Activated CD4-positive, alpha-beta T cell treated with anti-CD3 and anti-CD28 coated beads for 4 hours (primary cell): ENCODE data around the gene CD6.
A peak's percentile ranks its signal among the peaks of the same experiment; 100 is the strongest.

ENCODE experiments used
- DNase-seq, 2 donors: peaks; one replicate each; pipeline ENCODE4 v3.0.0-alpha.2; 2020

CD6 gene

DNA sequence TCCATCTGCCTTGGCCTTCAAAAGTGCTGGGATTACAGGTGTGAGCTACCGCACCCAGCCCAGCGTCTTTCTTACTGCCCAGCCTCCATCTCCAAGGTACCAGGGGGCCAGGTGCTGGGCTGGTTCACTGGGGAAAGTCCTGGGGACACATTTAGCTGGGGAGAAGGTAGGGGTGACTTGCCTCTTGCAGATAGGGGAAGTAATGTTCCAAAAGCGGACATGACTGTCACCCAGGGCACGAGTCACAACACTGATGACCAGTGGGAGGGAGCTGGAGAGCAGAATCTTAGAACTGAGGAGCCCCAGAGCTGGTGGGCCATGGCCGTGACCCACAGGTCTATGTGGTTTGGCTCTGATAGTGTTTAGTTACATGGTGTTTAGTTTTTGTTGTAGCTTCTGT is 17.1 kb upstream of the CD6 start:
- DNase-seq: no peak

DNA sequence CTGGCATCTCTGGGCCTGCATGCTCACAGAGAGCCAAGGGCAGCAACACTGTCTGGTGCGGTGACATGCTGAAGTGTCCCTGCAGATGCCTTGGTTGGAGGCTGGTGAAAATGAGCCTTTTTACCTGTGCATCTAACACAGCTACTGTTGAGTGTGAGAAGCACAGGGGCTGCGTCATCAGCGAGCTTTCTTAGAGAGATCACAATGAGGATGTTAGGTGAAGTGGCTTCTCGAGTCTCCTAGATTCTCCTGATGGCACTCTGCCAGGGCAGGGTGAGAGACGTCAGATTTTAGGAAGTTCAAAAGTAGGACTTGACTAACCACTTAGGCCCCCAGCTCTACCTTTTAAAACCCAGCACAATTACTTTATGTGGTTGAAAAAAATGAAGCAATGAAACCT is 15.9 kb upstream of the CD6 start:
- no peak for DNase-seq

DNA sequence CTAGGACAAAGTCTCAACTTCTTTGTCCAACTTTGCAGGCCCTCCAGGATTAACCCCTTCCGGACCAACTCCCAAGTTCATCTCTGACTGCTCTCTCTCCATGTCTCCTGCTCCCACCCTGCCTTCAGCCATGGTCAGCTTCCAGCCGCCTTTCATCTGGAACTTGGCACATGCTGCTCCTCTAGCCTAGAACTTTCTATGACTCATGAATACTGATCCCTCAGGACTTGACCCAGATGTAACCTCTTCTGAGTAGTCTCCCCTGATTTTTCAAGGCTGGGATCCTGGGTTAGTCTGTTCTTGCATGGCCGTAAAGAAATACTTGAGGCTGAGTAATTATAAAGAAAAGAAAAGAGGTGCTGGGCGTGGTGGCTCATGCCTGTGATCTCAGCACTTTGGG is 14.3 kb upstream of the CD6 start:
- no peak for DNase-seq

DNA sequence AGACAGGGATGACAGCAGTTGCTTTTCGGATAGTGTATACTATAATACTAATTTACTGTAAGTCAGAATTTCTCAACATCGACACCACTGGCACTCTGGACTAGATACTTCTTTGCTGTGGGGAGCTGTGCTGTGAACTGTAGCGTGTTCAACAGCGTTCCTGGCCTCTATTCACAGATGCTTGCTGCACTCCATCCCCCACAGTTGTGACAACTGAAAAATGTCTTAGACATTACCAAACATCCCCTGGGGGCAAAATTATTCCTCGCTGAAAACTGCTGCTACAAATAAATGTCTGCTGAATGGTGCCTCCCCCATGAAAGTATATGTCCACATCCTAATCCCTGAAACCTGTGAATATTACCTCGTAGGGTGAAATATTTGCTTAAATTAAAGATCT is 12.0 kb upstream of the CD6 start:
- DNase-seq: no peak

DNA sequence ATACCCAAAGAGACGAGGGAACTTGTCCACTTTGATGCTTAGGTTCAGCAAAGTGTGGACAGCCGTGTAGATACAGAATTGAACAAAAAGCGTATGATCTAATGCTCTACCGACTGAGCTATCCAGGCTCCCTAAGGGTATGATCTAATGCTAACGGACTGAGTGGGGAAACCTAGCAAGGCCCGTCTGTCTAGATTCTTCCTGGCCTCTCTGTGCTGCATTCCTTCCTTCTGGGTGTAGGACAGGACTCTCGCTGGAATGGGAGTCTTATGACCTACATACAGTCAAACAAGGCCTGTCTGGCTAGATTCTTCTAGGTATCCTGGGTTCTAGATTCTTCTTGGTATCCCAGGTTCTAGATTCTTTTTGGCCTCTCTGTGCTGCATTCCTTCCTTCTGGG is 11.1 kb upstream of the CD6 start:
- DNase-seq: no peak

DNA sequence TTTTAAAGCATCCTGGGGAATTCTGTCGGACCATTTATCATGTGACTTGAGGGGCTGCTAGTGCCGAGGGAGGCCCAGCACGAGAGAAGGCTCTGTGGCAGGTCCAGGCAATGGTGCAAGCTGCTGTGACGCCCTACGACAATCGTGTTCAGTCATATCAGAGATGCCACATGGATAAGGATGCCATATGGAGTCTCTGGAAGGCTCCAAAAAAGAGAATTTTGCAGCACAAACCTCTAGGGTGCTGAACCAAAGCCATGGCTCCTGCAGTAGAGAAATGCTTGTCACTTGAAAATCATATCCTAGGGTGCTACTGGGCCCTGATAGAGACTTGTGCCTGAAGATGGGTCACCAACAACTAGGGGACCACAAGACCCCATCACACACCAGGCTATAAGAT is 6.7 kb upstream of the CD6 start:
- no peak for DNase-seq

DNA sequence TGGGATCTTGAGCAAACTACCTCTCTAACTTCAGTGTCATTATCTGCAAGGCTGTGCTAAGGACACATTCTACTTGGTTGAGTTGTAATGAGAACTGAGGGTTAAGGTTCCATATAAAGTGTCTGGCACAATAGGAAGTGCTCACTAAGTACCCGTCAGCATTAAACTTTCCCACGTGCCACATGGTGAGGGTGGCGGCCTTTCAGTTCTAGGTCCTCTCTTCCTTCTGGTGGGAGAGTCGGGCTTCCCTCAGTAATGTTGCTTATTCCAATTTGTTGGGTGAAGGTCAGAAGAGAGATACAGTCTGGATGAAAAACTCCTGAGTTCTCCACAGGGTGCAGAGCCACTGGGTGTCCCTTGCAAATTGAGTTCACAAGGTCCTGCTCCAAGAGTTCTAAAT is 4.6 kb upstream of the CD6 start:
- no peak for DNase-seq

DNA sequence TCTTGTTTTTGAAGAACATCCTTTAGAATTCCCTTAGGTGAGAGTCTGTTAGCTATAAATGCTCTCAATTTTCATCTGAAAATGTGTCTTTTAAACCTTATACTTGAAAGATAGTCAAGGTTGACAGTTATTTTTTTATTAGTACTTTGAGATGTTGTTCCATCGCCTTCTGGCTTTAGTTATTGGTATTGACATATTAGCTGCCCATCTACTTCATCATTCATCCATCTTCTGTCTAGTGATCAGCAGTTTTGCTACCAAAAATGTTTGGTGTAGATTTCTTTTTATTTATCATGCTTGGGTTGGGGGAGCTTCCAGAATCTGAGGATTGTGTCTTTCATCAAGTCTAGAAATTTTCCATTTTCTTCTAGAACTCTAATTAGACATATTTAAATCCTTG is 3.3 kb upstream of the CD6 start:
- no peak for DNase-seq

DNA sequence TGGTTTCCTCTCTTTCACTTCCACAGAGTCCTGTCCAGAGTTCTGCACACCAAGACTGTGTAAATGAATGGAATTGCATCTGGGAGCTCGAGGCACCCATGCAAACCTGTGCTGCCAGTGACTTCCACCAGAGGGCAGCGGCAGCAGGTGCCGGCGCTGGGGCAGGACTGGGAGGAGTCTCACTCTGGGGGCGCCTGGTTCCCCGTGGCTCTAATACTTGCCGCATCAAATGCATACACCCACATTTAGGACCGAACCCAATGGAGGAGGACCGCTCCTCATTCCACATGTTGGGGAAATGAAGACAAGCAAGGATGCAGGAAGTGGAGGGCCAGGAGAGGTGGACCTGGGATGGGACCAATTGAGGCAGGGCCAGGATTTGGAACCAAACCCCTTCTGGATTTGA is 1.1 kb upstream of the CD6 start:
- DNase-seq: peak; percentile 81 to 85

DNA sequence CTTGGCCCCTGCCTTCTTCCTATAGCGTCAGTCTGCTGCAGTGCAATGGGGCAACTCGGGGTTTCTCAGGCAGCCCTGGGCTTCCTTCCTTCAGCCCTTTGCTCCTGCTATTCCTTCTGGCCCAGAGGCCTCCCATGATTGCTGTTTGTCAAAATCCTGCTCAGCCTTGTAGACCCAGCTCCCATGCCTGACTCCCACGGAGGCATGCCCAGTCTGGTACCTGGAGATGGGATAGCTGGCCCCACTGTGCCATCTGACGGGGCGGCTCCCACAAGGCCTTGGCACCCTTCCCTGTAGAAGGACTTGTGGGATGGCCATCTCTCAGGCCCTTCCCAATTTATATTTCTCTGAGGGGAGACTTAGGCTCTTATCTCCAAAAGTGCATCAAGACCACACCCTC is 590 bp upstream of the CD6 start:
- no peak for DNase-seq

DNA sequence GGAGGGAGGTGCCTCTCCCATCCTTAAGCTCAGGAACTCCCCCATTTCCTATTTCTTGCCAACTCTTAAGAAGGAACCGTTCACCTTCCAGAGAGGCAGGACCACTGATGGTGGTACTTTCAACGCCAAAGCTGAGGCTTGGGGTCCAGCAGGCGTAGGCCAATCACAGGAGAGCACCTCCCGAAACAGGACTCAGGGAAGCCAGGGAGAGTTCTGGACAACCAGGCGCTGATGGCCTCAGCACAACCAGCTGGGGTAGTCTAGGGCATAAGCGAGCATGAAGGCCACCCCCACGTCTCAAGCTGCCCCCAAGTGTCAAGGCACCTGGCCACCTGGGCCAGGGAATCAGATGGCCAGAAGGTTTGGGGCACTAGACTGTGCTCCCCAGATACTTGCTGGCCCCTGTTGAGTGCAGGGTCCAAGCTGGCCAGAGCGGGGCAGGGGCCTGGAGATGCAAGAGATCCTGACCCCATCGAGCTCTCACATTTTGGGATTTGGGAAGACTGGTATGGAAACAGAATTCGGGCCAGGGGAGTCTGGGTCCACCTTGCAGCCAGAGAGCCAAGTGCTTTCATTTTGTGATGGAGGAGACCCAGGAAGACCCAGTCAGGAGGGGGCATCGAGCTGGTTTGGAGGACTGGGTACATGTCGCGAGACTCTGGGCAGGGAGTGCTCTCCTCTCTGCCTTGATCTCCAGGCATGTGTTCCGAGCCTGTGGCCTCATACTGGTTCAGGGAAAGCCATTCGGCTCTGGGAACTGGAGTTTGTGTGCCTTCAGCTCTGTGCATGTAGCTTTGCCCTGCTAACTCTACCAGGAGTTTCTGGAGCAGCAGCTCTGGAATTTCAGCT is 926 bp downstream of the CD6 start:
- peak in 1 of 2 donors; percentile 24 for DNase-seq

DNA sequence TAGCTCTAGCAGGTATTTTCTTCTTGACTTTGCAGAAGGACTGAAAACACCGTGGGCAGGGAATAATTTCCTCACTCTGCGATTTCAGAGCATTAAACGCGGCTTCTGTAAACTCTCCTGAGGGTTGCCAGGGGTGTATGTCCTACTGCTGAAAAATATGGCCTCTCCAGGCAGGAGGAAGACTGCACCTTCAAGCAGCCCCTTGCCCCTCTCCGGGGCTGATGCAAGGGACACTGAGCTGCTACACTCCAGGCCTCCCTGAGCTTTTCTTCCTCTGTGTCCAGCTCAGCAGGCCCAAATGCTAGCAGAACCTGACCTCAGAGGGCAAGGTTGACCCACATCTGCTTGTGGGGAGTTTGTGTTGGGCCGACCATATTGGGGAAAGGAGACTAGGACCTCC is 2.2 kb downstream of the CD6 start:
- peak in 1 of 2 donors; percentile 13 for DNase-seq

DNA sequence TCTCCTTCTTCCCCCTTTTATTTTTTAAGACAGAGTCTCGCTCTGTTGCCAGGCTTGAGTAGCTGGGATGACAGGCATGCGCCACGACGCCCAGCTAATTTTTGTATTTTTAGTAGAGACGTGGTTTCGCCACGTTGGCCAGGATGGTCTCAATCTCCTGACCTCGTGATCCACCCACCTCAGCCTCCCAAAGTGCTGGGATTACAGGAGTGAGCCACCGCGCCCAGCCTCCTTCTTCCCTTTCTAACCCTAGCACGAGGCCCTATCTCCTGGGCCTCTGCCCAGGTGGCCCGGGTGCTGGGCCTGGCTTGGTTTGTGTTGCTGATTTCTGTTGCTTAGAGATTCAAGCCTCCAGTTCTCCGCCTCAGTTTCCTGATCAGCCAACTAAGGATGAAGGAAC is 2.8 kb downstream of the CD6 start:
- peak in 1 of 2 donors; percentile 20 for DNase-seq

DNA sequence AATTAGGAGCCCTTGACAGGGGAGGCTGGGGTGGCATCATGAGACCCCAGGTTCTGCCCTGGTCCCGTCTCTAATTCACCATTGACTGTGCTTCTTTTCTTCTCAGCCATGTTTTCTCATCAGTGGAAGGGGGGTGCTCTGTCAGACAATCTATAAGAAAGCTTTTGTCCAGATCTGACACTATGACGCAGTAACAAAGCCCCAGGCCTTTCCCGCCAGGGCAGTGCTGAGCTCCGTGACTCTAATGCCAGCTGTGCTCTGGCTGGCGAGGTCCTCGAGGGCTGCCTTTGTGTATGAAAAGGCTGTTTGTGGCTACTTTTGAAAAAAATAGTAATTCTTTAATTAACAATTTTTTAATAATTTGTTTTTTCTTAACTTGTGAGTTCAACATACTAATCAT is 3.2 kb downstream of the CD6 start:
- DNase-seq: peak; percentile 9 to 37

DNA sequence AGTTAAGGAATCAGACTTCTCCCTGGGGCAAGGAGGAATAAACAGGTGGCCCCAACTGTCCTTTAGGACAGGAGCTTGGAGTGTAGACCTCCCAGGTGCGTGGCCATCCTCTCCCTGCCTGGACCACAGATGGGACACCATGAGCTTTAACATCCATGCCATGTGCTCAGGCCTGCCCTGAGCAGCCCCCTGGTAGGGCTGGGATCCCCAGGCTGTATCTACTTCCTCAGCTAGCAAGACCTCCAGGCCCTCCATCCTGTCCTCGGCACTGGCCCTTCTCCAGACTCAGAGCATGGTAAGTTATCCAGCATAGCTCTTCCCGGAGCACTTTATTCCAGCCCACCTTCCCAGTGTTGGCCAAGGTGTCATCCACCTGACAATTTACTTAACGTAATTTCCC is 5.7 kb downstream of the CD6 start:
- DNase-seq: no peak

DNA sequence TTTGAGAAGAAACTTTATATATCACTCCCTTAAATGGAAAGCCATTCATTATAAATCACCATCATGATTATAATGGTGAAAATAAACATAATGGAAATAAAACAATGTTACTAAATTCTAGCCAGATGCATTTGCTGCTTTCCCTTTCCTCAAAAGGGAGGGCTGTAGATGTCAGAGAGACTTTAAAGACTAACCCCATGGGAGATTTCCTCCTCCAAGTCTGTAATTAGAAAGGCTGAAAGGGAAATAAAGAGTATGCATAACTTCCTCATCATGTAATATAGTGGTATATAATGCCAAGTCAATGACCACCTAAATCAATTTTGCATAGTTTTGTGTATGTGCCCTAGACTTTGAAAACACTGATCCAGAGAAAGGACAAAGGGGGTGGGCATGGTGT is 6.4 kb downstream of the CD6 start:
- DNase-seq: no peak

DNA sequence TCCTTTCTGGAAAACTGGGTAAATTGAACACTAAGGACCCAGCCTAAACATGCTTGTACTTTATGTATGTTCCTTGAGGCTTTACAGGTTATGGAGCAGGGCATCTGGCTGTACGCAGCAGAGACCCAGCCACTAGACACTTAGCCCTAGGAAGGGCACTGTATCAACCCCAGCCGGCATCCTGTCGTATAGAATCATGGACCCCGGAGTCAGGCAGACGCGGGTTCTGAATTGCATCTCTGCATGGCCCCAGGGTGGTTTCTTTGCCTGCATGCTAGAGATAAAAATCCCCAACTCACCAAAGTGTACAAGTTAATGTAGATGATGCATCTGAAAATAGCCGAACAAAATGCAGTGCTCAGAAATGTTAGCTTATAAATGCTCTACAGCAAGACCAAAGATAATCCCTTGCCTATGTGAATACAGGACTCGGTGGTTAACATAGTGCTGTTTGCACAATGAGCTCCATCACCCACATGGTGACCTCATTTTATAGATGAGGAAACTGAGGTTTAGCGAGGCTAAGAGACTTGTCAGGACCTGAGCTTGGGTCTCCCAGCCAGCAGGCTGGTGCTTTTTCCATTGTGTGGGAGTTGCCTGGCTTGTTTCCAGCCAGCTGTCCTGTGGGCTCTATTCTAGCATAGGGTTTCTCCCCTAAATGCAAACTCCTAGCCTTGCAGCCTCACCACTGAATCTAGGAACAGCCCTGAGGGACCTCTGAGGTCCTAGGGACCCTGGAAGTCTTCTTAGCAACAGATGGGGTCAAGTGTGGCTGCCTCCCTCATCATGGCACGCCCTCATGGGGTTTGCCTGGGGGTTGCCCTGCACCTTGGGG is 7.3 kb downstream of the CD6 start:
- DNase-seq: peak; percentile 55 to 57

DNA sequence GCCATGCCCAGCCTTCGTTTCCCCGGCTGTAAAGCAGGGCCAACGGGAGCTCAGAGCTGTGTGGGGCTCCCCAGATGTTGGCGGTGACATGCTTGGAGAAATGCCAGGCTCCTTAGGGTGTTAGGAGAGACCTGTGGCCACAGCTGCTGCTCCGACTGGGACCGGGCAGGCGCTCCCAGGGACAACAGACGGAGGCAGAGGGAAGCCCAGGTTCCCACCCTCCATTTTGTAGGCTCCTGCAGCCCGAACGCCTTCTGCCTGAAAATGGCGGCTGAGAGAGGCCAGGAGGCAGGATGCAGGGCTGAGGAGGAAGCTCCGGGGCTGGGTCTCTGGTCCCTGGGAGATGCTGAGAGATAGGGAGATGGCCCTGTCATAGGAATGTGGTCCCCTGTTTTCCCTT is 10.0 kb downstream of the CD6 start:
- no peak for DNase-seq

DNA sequence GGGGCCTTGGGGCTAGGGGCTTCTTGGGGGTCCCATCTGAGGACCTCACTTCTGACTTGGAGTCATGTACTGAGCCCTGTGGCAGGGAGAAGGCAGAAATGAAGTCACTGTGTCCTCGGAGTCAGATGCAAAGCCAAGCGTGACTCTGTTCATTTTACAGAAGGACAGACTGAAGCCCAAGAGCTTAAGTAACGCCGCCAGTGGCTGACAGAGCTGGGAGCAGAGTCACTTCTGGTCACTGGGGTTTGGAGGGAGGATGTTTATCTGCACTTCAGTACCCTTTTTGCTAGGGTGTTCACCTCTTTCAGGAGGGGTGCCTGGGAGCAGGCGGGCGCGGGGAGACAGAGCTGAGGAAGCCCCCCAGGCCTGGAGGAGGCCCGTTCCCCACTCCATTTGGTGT is 10.7 kb downstream of the CD6 start:
- DNase-seq: no peak

DNA sequence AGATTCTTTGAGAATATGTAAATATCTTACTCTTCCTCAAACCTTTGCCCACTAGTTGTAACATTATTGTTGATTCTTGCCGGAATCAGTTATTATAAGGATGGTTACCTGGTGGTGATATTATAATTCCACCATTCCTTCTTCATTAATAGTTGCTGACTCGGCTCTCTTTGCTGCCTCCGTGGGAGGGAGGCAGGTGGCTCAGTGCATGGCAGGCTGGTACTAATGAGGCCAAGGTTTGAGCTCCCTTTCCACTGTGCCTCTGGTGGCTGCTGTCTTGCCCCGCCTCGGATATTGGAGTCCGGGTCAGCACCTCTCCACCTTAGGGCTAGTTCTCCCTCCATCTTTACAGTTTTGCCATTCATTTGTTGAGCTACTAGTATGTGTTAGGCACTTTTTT is 12.7 kb downstream of the CD6 start:
- DNase-seq: no peak

DNA sequence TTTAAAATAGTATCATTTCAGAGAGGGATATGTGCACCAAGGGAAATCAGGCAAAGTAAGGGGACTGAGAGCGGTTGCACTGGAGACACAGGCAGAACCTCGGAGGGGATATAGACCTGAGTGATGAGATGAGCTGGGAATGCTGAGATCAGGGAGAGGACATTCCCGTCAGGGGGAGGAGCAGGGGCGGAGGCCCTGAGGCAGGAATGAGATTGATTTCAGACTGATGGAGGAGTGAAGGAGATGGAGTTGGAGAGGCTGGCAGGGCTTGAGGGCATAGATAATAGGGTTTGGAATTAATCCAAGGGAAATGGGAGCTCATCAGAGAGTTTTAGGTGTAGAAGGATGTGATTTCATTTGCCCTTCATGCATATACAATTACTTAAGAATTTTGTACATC is 13.2 kb downstream of the CD6 start:
- DNase-seq: no peak

DNA sequence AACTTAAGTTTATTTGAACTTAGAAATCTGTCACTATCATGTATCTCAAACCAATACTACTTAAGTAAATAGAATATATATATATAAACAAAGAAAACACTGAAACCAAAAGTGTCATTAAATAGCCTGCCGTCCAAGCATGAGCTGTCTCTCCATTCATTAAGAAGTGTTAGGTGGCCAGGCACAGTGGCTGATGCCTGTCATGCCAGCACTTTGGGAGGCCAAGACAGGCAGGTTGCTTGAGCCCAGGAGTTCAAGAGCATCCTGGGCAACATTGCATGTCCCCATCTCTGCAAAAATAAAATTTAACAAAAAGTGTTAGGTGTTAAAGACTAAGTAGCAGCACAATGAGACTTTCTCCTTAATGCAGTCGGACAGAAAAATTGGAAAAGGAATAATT is 14.0 kb downstream of the CD6 start:
- no peak for DNase-seq

DNA sequence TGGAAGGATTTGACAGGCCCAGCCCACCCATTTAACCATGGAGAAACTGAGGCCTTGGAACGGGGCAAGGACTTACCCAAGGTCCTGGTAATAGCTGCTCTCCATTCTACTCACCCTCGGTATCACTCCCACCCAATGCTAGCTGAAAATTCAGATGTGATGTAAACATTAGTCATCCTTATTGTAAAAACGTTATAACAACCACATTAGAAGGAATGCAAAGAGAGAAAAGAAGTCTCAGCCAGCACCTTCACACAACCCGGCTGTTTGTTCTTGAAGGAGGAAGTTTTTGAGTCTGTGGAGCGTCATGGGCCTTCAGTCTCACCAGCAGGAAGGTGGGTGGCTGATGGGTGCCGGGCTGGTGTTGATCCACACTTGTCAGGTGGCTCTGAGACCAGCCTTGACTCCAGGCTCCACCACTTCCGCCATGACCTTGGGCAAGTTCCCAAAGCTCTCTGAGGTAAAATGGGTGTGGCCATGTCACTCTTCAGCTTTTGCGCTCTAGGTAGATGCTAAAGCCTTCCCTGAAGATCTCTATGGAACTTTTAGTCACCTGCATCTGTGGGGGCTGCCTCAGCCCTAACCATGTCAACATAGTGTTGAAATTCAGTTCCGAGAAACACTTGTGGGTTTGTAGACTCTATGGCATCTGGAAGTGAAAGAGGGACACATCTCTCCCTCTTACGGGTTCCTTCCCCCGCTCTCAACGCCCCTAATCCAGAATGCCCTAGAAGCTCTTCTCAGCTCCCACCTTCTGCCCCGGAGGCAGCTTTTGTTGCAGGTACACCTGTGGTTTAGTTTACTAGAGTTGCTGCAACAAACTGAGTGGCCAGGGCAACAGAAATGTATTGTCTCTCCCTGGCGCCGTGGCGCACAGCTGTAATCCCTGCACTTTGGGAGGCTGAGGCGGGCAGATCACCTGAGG is 14.8 kb downstream of the CD6 start:
- DNase-seq: peak; percentile 90 to 95
